Astrocyte of the cerebellum (primary cell): ENCODE data around the gene RHOG.

Source experiments
- DNase-seq: peaks from one replicate; pipeline ENCODE4 v3.0.0-alpha.2; 2011; ENCODE audit warnings: low read depth
- H3K4me3 ChIP-seq: 2 replicates; pipeline ENCODE4 v1.5.1; 2011; ENCODE audit warnings: mild to moderate bottlenecking, low read depth, low read length, moderate library complexity
- in situ Hi-C: cut with HindIII; loops from 2 replicates; pipeline ENCODE4 v1.10.0; 2017; ENCODE audit warnings: low sequenced_read_pairs
- TF ChIP-seq, protein P1 (sequence below): IDR thresholded peaks from 2 replicates; pipeline ENCODE4 v1.5.1; 2012; ENCODE audit warnings: low read length, low read depth, moderate library complexity, mild to moderate bottlenecking; ENCODE audit errors: missing control alignments

Gene RHOG

DNA sequence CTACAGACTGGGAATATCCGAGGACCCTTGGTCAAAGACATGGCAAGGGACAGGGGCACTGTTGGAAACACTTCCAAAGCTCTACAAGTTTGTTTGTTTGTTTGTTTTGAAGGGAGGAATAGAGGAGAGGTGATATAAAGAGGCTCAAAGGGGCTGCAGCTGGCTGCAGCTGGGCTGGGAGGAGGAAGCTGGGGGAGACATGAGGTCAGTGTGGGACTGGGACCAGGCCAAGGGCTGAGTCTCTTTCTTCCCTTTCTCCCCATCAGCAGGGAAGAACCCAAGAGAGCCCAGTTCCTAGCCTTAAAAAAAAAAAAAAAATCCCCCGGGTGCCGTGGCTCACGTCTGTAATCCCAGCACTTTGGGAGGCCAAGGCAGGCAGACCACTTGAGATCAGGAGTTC, 5.0 kb downstream of the RHOG start:
- in situ Hi-C loops: loop anchor here (10.0 kb wide), 1 partner anchor 129 kb away; no protein-coding TSS in a partner anchor
- TF ChIP-seq, protein P1, sequence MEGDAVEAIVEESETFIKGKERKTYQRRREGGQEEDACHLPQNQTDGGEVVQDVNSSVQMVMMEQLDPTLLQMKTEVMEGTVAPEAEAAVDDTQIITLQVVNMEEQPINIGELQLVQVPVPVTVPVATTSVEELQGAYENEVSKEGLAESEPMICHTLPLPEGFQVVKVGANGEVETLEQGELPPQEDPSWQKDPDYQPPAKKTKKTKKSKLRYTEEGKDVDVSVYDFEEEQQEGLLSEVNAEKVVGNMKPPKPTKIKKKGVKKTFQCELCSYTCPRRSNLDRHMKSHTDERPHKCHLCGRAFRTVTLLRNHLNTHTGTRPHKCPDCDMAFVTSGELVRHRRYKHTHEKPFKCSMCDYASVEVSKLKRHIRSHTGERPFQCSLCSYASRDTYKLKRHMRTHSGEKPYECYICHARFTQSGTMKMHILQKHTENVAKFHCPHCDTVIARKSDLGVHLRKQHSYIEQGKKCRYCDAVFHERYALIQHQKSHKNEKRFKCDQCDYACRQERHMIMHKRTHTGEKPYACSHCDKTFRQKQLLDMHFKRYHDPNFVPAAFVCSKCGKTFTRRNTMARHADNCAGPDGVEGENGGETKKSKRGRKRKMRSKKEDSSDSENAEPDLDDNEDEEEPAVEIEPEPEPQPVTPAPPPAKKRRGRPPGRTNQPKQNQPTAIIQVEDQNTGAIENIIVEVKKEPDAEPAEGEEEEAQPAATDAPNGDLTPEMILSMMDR: no peak
- no peak for DNase-seq
- H3K4me3 ChIP-seq: no peak overlapping the region

DNA sequence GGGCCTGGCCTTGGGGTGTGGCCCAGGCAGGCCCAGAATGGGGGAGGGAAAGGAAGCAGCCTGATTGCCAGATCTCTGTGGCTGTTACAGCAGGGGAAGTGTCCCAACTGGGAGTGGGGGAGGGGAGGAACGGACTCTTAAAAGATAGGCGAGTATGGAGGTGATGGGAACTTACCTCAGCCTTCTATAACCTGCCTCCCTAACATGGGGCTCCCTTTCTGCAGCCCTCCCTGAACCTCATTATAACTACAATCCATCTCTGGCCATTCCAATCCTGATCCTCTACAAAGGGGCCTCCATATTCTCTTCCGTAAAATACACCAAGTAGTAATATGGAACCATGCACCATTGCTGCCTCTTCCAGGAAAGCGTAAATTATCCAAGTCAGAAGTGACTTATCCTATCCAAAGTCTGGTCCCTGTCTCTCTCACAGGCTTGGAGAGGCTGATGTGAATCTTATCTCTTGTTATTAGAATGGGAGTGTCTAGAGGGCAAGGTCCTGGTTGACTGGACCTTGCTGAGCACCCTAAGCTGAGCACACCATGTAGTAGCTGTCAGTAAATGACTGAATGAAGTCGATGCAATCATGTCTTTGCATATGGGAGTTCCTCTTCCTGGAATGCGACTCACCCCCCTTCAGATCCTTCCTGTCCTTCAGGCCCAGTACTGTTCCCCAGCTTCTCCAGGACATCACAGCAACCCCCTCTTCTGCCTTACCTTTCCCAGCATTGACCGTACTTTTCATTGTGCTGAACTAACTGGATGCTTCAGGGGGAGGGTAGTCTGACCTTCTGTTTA, 5.9 kb downstream of the RHOG start:
- TF ChIP-seq, protein P1: no peak
- H3K4me3 ChIP-seq: no peak overlapping the region
- in situ Hi-C loops: loop anchor here (10.0 kb wide), 1 partner anchor 130 kb away; no protein-coding TSS in a partner anchor
- DNase-seq: no peak

DNA sequence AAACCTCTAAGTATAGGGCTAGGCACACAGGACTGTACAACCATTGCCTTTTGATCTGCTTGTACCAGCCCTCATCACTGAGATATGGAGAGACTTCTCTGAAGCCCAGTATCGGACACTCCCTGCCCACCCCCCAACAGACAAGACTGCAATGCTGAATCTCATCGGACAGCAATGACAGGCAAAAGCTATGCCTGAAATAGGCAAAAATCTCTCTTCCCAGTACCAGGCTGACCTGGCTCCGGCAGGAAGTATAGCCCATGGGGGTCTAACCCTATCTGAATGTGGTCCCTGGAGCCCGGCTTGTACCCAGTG, 6.5 kb downstream of the RHOG start:
- TF ChIP-seq, protein P1: no peak
- no peak overlapping the region for H3K4me3 ChIP-seq
- in situ Hi-C loops: loop anchor here (10.0 kb wide), 1 partner anchor 130 kb away; no protein-coding TSS in a partner anchor
- no peak for DNase-seq

DNA sequence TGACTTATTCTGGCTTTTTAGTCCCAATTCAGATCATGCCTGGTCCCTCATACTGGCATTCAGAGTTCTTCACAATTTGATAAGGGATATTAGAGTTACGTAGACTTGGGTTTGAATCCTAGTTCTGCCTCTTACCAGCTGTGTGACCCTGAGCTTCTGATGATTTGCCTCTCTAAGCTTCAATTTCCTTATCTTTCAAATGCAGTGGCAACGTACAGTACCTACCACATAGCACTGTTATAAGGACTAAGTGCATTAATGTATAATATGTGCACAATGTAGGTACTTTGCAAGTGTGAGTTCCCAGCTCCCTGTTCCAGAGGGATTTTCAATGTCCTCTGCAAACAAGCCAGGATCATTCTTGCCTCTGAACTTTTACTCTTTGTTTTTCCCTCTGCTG, 7.3 kb downstream of the RHOG start:
- H3K4me3 ChIP-seq: no peak overlapping the region
- in situ Hi-C loops: loop anchor here (10.0 kb wide), 1 partner anchor 131 kb away; no protein-coding TSS in a partner anchor
- TF ChIP-seq, protein P1: no peak
- no peak for DNase-seq

DNA sequence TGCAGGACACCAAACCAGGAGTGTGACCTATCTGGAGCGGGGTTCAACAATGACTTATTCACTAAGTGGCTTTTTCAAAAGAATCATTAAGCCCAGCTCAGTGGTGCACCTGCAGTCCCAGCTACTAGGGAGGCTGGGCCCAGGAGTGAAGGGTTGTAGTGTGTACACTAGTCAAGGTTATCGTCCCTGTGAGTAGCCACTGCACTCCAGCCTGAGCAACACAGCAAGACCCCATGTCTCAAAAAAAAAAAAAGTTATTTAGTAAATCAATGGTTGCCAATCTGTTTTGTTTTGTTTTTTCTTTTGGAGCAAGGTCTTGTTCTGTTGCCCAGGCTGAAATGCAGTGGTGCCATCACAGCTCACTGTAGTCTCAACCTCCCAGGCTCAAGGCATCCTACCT, 7.9 kb downstream of the RHOG start:
- TF ChIP-seq, protein P1: no peak
- no peak overlapping the region for H3K4me3 ChIP-seq
- in situ Hi-C loops: loop anchor here (10.0 kb wide), 1 partner anchor 132 kb away; no protein-coding TSS in a partner anchor

DNA sequence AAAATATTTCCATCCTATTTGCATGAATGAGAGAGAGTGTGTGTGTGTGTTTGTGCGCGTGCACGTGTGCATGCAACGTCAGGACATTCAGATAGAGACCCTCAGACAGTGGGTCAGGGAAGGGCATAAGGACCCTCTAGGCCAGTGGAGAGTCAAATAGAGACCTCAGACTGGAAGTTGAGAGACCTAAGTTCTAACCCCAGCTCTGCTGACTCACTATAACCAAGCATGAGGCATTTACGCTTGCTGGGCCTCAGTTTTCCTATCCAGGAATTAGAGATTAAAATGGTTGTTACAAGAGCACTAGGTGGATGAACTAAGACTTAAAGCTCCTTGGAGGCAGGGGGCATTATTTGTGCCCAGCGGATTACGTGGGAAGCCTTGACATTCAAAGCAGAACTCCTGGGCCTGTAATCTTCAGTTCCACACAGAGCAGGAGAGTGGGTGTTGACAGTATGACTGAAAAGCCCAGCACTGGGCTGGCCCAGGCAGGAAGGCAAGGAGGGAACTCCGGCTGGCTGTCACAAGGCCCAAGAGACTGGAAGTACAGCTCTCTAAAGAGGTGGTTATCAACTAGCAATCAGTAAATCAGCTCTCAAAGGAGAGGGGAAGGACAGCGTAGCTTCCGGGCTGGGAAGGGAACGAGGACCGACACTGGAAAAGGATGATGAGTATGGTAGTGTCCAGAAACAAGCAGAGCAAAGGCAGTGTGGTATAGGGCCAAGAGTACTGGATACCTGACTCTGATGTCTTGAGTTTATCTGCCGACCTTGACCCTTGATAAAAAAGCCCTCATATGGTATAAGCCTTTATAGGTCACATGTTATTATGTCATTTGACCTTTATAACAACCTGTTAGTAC, 9.2 kb downstream of the RHOG start:
- DNase-seq: no peak
- in situ Hi-C loops: loop anchor here (10.0 kb wide), 1 partner anchor 133 kb away; no protein-coding TSS in a partner anchor
- H3K4me3 ChIP-seq: no peak overlapping the region
- TF ChIP-seq, protein P1: no peak

More for the DNA sequence above, 7.9 kb downstream of the RHOG start:
- DNase-seq: no peak
